HEK293 (cell line): ENCODE measurements around the gene TOR2A.

Experiments
- ATF2 ChIP-seq: fragments of 450-650 bp; formaldehyde crosslinking; IDR thresholded peaks from 2 replicates; pipeline ENCODE4 v1.5.1; 2016; ENCODE audit warnings: missing biosample characterization, missing genetic modification characterization, low read depth
- BCL6B ChIP-seq: fragments of 450-650 bp; formaldehyde crosslinking; IDR thresholded peaks from 2 replicates; pipeline ENCODE4 v1.5.1; 2017; ENCODE audit warnings: missing biosample characterization, missing genetic modification characterization
- CTCF ChIP-seq: fragments of 450-650 bp; formaldehyde crosslinking; IDR thresholded peaks from 2 replicates; pipeline ENCODE4 v1.5.1; 2016; ENCODE audit warnings: missing biosample characterization, missing genetic modification characterization
- EGR2 ChIP-seq: fragments of 450-650 bp; formaldehyde crosslinking; IDR thresholded peaks from 2 replicates; pipeline ENCODE4 v1.5.1; 2016; ENCODE audit warnings: low read depth, missing biosample characterization, missing genetic modification characterization
- GLI4 ChIP-seq: fragments of 450-650 bp; formaldehyde crosslinking; IDR thresholded peaks from 2 replicates; pipeline ENCODE4 v1.5.1; 2016; ENCODE audit warnings: missing biosample characterization, missing genetic modification characterization
- KLF9 ChIP-seq: fragments of 450-650 bp; formaldehyde crosslinking; IDR thresholded peaks from 2 replicates; pipeline ENCODE4 v1.5.1; 2016; ENCODE audit warnings: missing biosample characterization, missing genetic modification characterization, low read depth
- MZF1 ChIP-seq: fragments of 450-650 bp; formaldehyde crosslinking; IDR thresholded peaks from 2 replicates; pipeline ENCODE4 v1.5.1; 2017; ENCODE audit warnings: missing biosample characterization, missing genetic modification characterization, borderline replicate concordance
- SP3 ChIP-seq: fragments of 450-650 bp; formaldehyde crosslinking; IDR thresholded peaks from 2 replicates; pipeline ENCODE4 v1.5.1; 2016; ENCODE audit warnings: missing biosample characterization, missing genetic modification characterization
- ZBTB10 ChIP-seq: fragments of 450-650 bp; formaldehyde crosslinking; IDR thresholded peaks from 2 replicates; pipeline ENCODE4 v1.5.1; 2016; ENCODE audit warnings: missing biosample characterization, missing genetic modification characterization
- ZBTB8A ChIP-seq: fragments of 450-650 bp; formaldehyde crosslinking; IDR thresholded peaks from 2 replicates; pipeline ENCODE4 v1.5.1; 2016; ENCODE audit warnings: missing biosample characterization, missing genetic modification characterization
- ZFHX2 ChIP-seq: fragments of 450-650 bp; formaldehyde crosslinking; conservative IDR thresholded peaks from 2 replicates; pipeline ENCODE4 v1.5.1; 2016; ENCODE audit warnings: missing biosample characterization, missing genetic modification characterization
- ZNF23 ChIP-seq: fragments of 450-650 bp; formaldehyde crosslinking; IDR thresholded peaks from 2 replicates; pipeline ENCODE4 v1.5.1; 2016; ENCODE audit warnings: missing biosample characterization, missing genetic modification characterization, borderline replicate concordance
- ZNF558 ChIP-seq: fragments of 450-650 bp; formaldehyde crosslinking; IDR thresholded peaks from 2 replicates; pipeline ENCODE4 v1.5.1; 2016; ENCODE audit warnings: missing biosample characterization, missing genetic modification characterization
- ZNF610 ChIP-seq: fragments of 450-650 bp; formaldehyde crosslinking; IDR thresholded peaks from 2 replicates; pipeline ENCODE4 v1.5.1; 2016; ENCODE audit warnings: missing biosample characterization, missing genetic modification characterization, borderline replicate concordance

DNA sequence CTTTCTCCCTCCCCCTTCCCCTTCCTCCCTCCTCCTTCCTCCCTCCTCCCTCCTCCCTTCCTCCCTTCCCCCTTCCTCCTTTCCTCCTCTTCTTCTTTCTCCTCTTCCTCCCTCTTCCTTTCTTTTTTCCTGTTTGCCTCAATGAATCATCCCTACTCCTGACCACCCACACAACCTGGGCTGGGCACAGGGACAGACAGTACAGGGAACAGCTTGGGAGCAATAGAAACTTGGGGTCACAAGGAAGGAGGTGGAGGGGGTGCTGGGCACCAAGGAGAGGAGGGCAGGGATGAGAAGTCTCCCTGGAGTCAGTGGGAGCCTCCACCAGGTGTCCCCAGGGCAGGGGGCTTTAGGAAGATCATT, 14.2 kb downstream of the TOR2A start:
- TF ChIP-seq GLI4 (tag by site-specific recombination) (no peak), CTCF (tag by site-specific recombination) (no peak), ZBTB10 (no peak), KLF9 (tag by site-specific recombination) (no peak), EGR2 (tag by site-specific recombination) (peak; percentile 38; the same call in 1 of the 2 replicates), ZNF23 (tag by site-specific recombination) (no peak), BCL6B (tag by site-specific recombination) (no peak), ZNF558 (tag by site-specific recombination) (no peak), MZF1 (tag by site-specific recombination) (no peak), ATF2 (tag by site-specific recombination) (no peak), ZNF610 (tag by site-specific recombination) (no peak), ZBTB8A (no peak), ZFHX2 (tag by site-specific recombination) (peak; percentile 37; the same call in 1 of the 2 replicates), SP3 (tag by site-specific recombination) (no peak)
